Measurements from ENCODE around the gene FUT8.

DNA sequence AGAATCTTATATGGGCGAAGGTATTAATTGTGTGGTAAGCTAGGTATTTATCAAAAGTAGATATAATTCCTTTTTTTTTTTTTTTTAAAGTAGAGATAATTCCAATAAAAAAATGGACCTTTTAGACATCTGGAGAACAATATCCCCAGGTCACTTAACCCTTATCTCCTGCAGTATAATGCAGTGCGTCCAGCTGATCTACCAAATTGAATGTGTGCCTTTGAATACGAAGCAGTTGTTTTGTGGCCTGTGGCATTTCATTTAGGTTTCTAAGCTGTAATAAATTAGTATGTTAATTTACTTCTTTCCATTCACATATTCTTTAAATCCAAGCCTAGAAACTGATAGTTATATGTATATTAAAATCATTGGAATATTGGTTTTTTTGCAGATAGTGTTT, 3.1 kb downstream of the FUT8 start:
- TF ChIP-seq, protein P1, sequence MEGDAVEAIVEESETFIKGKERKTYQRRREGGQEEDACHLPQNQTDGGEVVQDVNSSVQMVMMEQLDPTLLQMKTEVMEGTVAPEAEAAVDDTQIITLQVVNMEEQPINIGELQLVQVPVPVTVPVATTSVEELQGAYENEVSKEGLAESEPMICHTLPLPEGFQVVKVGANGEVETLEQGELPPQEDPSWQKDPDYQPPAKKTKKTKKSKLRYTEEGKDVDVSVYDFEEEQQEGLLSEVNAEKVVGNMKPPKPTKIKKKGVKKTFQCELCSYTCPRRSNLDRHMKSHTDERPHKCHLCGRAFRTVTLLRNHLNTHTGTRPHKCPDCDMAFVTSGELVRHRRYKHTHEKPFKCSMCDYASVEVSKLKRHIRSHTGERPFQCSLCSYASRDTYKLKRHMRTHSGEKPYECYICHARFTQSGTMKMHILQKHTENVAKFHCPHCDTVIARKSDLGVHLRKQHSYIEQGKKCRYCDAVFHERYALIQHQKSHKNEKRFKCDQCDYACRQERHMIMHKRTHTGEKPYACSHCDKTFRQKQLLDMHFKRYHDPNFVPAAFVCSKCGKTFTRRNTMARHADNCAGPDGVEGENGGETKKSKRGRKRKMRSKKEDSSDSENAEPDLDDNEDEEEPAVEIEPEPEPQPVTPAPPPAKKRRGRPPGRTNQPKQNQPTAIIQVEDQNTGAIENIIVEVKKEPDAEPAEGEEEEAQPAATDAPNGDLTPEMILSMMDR (IDR thresholded peaks at IDR 0.05) = no peak
- no peak for TF ChIP-seq POLR2A (IDR thresholded peaks at IDR 0.05)
